SK-N-SH treated with all-trans-retinoic acid at 6 μM for 48 hours (cell line): Measurements from ENCODE around the gene C19orf85.
"Not testable (repeated sequence)": the region's sequence is repeated elsewhere in the genome, so short reads cannot be mapped to it uniquely, and the experiment has no call there.

ENCODE experiments used
- ATAC-seq: fragments of 200-7000 bp; cut with Tn5 transposase; 3 replicates; pipeline ENCODE4 v1.9.1; 2020; ENCODE audit warnings: mild to moderate bottlenecking, moderate library complexity
- ARNTL ChIP-seq: fragments of 450-650 bp; formaldehyde crosslinking; IDR thresholded peaks from 2 replicates; pipeline ENCODE4 v1.5.0; 2020; ENCODE audit warnings: low read depth, mild to moderate bottlenecking, moderate library complexity, borderline replicate concordance
- BACH2 ChIP-seq: fragments of 250-450 bp; sonication (Bioruptor Pico); IDR thresholded peaks from 2 replicates; pipeline ENCODE4 v1.9.0; 2021; ENCODE audit warnings: mild to moderate bottlenecking, borderline replicate concordance
- CREB5 ChIP-seq: fragments of 250-450 bp; sonication (Bioruptor Pico); IDR thresholded peaks from 2 replicates; pipeline ENCODE4 v1.5.1; 2020; ENCODE audit warnings: low read depth, mild to moderate bottlenecking, moderate library complexity
- CSDC2 ChIP-seq: fragments of 250-450 bp; sonication (Bioruptor Pico); IDR thresholded peaks from 2 replicates; pipeline ENCODE4 v1.5.0; 2020; ENCODE audit warnings: mild to moderate bottlenecking, moderate library complexity
- CSRNP3 ChIP-seq: fragments of 250-450 bp; sonication (Bioruptor Pico); IDR thresholded peaks from 2 replicates; pipeline ENCODE4 v1.5.1; 2021; ENCODE audit warnings: mild to moderate bottlenecking, moderate library complexity
- ESRRG ChIP-seq: fragments of 250-450 bp; sonication (Bioruptor Pico); IDR thresholded peaks from 2 replicates; pipeline ENCODE4 v1.6.1; 2021; ENCODE audit warnings: mild to moderate bottlenecking
- GLIS3 ChIP-seq: fragments of 250-450 bp; sonication (Bioruptor Pico); IDR thresholded peaks from 2 replicates; pipeline ENCODE4 v1.5.0; 2020; ENCODE audit warnings: mild to moderate bottlenecking, moderate library complexity
- ISL1 ChIP-seq: fragments of 250-450 bp; sonication (Bioruptor Pico); IDR thresholded peaks from 2 replicates; pipeline ENCODE4 v2.1.2; 2022; ENCODE audit warnings: mild to moderate bottlenecking, moderate library complexity
- OSR1 ChIP-seq: fragments of 250-450 bp; sonication (Bioruptor Pico); IDR thresholded peaks from 2 replicates; pipeline ENCODE4 v1.8.0; 2022; ENCODE audit warnings: moderate library complexity, mild to moderate bottlenecking, inconsistent platforms
- PATZ1 ChIP-seq: fragments of 250-450 bp; sonication (Bioruptor Pico); IDR thresholded peaks from 2 replicates; pipeline ENCODE4 v1.8.0; 2020; ENCODE audit warnings: mild to moderate bottlenecking, moderate library complexity, borderline replicate concordance
- POU6F1 ChIP-seq: fragments of 250-450 bp; sonication (Bioruptor Pico); IDR thresholded peaks from 2 replicates; pipeline ENCODE4 v1.8.0; 2021; ENCODE audit warnings: low read depth, mild to moderate bottlenecking, moderate library complexity, borderline replicate concordance
- PPARA ChIP-seq: fragments of 250-450 bp; sonication (Bioruptor Pico); IDR thresholded peaks from 2 replicates; pipeline ENCODE4 v1.5.0; 2020; ENCODE audit warnings: mild to moderate bottlenecking, borderline replicate concordance
- RARB ChIP-seq: fragments of 250-450 bp; sonication (Bioruptor Pico); IDR thresholded peaks from 2 replicates; pipeline ENCODE4 v1.8.0; 2021; ENCODE audit warnings: mild to moderate bottlenecking, moderate library complexity
- SNAI2 ChIP-seq: fragments of 250-450 bp; sonication (Bioruptor Pico); IDR thresholded peaks from 2 replicates; pipeline ENCODE4 v1.5.0; 2020; ENCODE audit warnings: mild to moderate bottlenecking, moderate library complexity
- TCF4 ChIP-seq: fragments of 250-450 bp; sonication (Bioruptor Pico); IDR thresholded peaks from 2 replicates; pipeline ENCODE4 v1.8.0; 2021; ENCODE audit warnings: mild to moderate bottlenecking, moderate library complexity, borderline replicate concordance
- TOX ChIP-seq: fragments of 250-450 bp; sonication (Bioruptor Pico); IDR thresholded peaks from 2 replicates; pipeline ENCODE4 v1.8.0; 2021; ENCODE audit warnings: mild to moderate bottlenecking, moderate library complexity, borderline replicate concordance
- TSHZ2 ChIP-seq: fragments of 250-450 bp; sonication (Bioruptor Pico); IDR thresholded peaks from 2 replicates; pipeline ENCODE4 v1.5.0; 2020; ENCODE audit warnings: mild to moderate bottlenecking, moderate library complexity
- ZC3H10 ChIP-seq: fragments of 250-450 bp; sonication (Bioruptor Pico); IDR thresholded peaks from 2 replicates; pipeline ENCODE4 v1.5.1; 2021; ENCODE audit warnings: mild to moderate bottlenecking, moderate library complexity
- ZFP3 ChIP-seq: fragments of 250-450 bp; sonication (Bioruptor Pico); IDR thresholded peaks from 2 replicates; pipeline ENCODE4 v1.5.0; 2020; ENCODE audit warnings: mild to moderate bottlenecking, moderate library complexity
- ZNF565 ChIP-seq: fragments of 450-650 bp; formaldehyde crosslinking; conservative IDR thresholded peaks from 2 replicates; pipeline ENCODE4 v1.5.0; 2020; ENCODE audit warnings: low read depth, mild to moderate bottlenecking, moderate library complexity
- ZNF70 ChIP-seq: fragments of 450-650 bp; formaldehyde crosslinking; IDR thresholded peaks from 2 replicates; pipeline ENCODE4 v1.5.0; 2020; ENCODE audit warnings: mild to moderate bottlenecking, moderate library complexity
- ZNF8 ChIP-seq: fragments of 450-650 bp; formaldehyde crosslinking; IDR thresholded peaks from 2 replicates; pipeline ENCODE4 v1.5.0; 2020; ENCODE audit warnings: mild to moderate bottlenecking, moderate library complexity

C19orf85 gene

GRCh38 chr19:55426042-55426441 lies 38.5 kb downstream of the C19orf85 start:
- no peak for ATAC-seq
- TF ChIP-seq ESRRG (CRISPR knock-in tag) (no peak), ZFP3 (CRISPR knock-in tag) (no peak)

GRCh38 chr19:55424518-55424917 lies 40.0 kb downstream of the C19orf85 start:
- no peak for TF ChIP-seq ESRRG (CRISPR knock-in tag)
- TF ChIP-seq PPARA = no peak
- TF ChIP-seq POU6F1 (CRISPR knock-in tag) = no peak
- TF ChIP-seq RARB (CRISPR knock-in tag) = no peak
- no peak for TF ChIP-seq PATZ1 (CRISPR knock-in tag)
- TF ChIP-seq ZFP3 (CRISPR knock-in tag) = no peak
- TF ChIP-seq ARNTL (CRISPR knock-in tag) = no peak
- no peak for TF ChIP-seq BACH2 (CRISPR knock-in tag)
- TF ChIP-seq ZNF565 (CRISPR knock-in tag) = no peak
- TF ChIP-seq ZNF70 (CRISPR knock-in tag) = no peak
- TF ChIP-seq ZC3H10 = no peak
- no peak for TF ChIP-seq TOX (CRISPR knock-in tag)
- no peak for TF ChIP-seq SNAI2 (CRISPR knock-in tag)
- TF ChIP-seq GLIS3 (CRISPR knock-in tag) = no peak
- no peak for TF ChIP-seq ZNF8 (CRISPR knock-in tag)
- TF ChIP-seq CSDC2 (CRISPR knock-in tag) = no peak
- no peak for ATAC-seq

- TF ChIP-seq BACH2 (CRISPR knock-in tag) (no peak), ESRRG (CRISPR knock-in tag) (no peak), GLIS3 (CRISPR knock-in tag) (no peak), ZNF565 (CRISPR knock-in tag) (no peak), ZNF8 (CRISPR knock-in tag) (no peak), TCF4 (CRISPR knock-in tag) (no peak), TSHZ2 (CRISPR knock-in tag) (no peak), CREB5 (CRISPR knock-in tag) (no peak), ARNTL (CRISPR knock-in tag) (no peak), TOX (CRISPR knock-in tag) (no peak), CSRNP3 (no peak), POU6F1 (CRISPR knock-in tag) (no peak), SNAI2 (CRISPR knock-in tag) (no peak), ZC3H10 (no peak), OSR1 (CRISPR knock-in tag) (no peak), ZFP3 (CRISPR knock-in tag) (no peak), ISL1 (no peak)
- ATAC-seq = no peak
Observed at GRCh38 chr19:55423225-55424005, 41.1 kb downstream of the C19orf85 start.

GRCh38 chr19:55421281-55421680 lies 43.3 kb downstream of the C19orf85 start:
- not testable (repeated sequence) for ATAC-seq
